Fibroblast of upper back skin (primary cell): ENCODE results near the gene MRTFB.

Source experiments
- DNase-seq: peaks from one replicate; pipeline ENCODE4 v3.0.0-alpha.2; 2013

MRTFB gene

GRCh38 chr16:14069818-14070217 lies 1.3 kb upstream of the MRTFB start:
- no peak for DNase-seq

DNA sequence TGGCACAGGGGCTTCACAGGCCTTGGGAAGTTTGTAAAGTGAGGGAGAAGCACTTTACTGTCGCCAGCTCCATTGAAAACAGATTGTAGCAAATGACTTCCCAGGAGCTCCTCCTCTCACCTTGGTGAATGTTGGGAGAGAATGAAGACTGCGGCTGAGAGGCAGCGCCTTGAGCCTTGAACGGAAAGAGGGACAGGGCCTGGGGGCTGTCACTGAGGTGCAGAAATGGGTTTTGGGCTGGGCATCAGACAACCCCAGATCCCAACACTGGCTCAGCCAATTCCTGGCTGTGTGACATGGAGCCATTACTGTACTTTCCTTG lies 603 bp upstream of the MRTFB start:
- DNase-seq, result no peak

DNA sequence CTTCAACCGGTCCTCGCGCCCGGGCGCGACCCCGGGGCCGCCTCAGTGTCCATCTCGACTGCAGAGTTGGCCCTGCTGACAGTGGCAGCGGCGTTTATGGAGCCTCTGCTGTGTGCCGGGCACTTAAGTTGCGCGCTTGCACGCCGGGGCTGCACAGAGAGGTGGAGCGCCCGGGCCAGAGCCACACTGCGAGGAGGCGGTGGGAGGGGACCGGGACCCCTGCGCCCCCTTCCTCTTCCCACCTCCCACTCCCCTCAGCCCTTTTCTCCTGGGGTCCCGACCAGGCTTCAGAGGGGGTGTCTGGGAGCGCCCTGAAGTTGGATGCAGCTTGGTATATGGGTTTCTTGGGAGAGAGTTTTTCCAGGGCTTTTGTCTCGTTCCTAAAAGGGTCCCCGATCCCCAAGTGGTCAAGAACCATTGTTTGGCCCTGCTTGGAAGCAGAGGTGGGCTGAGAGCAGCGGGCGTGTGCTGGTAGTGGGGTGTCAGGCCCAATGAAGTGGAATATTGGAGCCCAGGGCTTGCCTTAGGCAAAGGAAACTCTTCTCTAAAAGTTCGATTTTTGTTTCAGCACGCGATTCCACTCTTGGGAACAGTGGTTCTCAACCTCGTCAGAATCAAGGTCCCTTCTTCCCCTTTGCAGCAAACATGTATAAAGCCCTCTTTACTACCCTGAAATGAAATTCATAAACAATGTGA lies 605 bp downstream of the MRTFB start:
- DNase-seq, result peak; percentile 7

- DNase-seq, result no peak
These were observed 1.2 kb downstream of the MRTFB start for GRCh38 chr16:14072360-14072759.

DNA sequence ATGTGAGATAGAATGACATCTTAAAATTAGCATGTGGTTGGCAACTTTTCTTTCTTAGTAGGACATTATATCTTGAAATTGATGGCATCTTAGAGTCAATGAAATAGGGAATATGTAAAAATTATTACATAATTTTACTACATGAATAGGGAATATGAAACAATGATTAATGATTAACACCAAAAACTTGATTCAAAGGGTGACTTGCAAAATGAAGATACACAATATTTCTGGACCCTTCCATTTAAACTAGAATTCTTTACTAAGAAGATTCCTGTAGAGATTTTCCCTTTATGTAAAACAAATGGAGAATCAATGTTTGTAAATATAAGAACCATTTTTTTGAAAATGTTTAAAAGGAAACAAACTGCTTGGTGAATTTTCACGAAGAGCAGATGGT lies 3.4 kb downstream of the MRTFB start:
- no peak for DNase-seq

- DNase-seq, result no peak
These were observed 6.8 kb downstream of the MRTFB start for GRCh38 chr16:14077918-14078317.

DNA sequence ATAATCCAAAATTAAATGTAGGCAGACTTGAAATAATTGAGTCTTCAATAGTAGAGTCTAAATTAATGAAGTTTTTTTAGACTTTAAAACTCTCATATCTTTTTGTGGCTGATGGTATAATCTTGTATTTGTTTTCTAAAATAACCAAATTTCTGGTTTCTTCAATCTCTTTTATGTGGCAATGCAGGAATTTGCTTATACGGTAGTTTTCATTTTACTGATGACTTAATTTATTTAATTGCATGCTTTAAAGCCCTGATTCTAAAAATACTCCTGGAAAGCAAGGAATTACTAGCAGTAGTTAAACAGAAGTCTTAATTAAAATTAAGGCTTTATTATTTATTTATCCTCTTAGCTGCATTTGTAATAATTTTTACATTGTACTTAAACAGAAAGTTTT lies 15.4 kb downstream of the MRTFB start:
- no peak for DNase-seq

- no peak for DNase-seq
These were observed 16.1 kb downstream of the MRTFB start for GRCh38 chr16:14087181-14087580.

GRCh38 chr16:14087590-14088154 lies 16.6 kb downstream of the MRTFB start:
- peak; percentile 53 for DNase-seq

- DNase-seq, result no peak
These were observed 17.1 kb downstream of the MRTFB start for GRCh38 chr16:14088155-14088753.

DNA sequence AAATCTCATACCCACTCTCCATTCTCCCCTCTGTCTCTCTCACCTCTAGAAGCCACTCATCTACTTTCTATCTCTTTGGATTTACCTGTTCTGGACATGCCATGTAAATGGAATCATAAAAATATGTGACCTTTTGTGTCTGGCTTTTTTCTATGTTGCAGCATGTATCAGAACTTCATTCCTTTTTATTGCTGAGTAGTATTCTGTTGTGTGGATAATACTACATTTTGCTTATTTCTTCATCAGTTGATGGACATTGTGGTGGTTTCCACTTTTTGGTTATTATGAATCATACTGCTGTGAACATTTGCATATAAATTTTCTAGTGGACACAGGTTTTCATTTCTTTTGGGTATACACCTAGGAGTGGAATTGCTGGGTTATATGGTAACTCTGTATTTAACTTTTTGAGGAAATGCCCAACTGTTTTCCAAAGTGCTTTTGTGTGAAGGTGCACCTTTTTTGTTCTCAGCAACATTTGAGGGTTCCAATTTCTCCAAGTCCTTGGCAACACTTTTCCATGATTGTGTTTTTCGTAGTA lies 18.2 kb downstream of the MRTFB start:
- no peak for DNase-seq

GRCh38 chr16:14092561-14092960 lies 21.4 kb downstream of the MRTFB start:
- DNase-seq, result no peak

GRCh38 chr16:14095883-14096551 lies 24.9 kb downstream of the MRTFB start:
- peak; percentile 22 for DNase-seq

GRCh38 chr16:14097182-14097959 lies 26.3 kb downstream of the MRTFB start:
- no peak for DNase-seq

- DNase-seq, result peak; percentile 67
These were observed 27.0 kb downstream of the MRTFB start for GRCh38 chr16:14098081-14098480.

DNA sequence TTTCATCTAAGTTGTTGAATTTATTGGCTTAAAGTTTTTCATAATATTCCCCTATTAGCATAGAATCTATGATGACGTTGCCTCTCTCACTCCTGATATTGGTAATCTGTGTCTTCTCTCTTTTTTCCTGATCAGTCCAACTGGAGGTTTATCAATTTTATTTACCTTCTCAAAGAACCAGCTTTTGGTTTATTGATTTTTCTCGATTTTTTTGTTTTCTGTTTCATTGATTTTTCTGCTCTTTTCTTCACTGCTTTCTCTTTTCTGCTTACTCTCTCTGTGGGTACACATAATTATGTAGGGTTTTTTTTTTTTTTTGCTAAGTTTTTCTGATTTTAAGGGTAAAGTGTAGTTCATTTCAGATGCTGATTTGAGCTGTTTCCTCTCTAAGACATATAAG lies 29.7 kb downstream of the MRTFB start:
- DNase-seq, result no peak

DNA sequence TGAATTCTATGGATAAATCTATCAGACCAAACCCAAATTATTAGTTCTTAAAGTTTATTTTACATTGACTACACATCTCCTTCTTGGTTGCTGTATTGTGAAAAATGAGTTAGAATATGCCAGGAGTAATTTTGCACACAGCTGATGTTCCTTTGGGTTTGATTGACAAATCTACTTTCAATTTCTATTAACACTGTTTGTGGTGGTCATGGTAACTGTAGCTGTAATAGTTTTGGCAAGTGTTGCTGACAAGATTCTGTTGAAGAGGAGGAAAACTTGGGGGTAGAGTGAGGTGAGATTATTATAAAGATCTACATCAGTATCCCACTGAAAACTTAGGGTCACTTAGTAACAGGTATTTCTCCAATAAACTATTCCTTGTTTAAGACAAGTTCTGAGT lies 30.3 kb downstream of the MRTFB start:
- no peak for DNase-seq

GRCh38 chr16:14102925-14103720 lies 32.0 kb downstream of the MRTFB start:
- DNase-seq, result no peak

- no peak for DNase-seq
These were observed 32.9 kb downstream of the MRTFB start for GRCh38 chr16:14104066-14104465.

GRCh38 chr16:14105760-14106375 lies 34.7 kb downstream of the MRTFB start:
- no peak for DNase-seq

GRCh38 chr16:14106457-14106856 lies 35.3 kb downstream of the MRTFB start:
- no peak for DNase-seq

DNA sequence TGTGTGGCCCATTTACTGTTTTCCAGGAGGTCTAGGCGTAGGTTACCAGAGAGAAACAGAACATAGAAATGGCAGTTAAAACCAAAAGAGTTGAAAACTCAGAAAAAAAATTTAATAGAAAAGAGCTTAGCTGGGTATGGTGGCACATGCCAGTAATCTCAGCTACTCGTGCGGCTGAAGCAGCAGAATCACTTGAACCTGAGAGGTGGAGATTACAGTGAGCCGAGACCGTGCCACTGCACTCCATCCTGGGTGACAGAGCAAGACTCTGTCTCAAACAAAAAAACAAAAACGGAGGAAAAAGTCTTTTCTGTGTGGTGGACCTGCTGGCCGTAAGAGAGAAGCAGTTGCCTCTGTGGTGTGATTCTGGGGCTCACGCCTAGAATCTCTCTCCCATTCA lies 35.8 kb downstream of the MRTFB start:
- no peak for DNase-seq
